Measurements from ENCODE around the gene AP3B1. TPM values are rescaled to one million over a fixed set of nuclear protein-coding genes. Genes with fewer than 3 reads are reported as not detected.

Gene AP3B1
- total and polyA plus RNA-seq, 2 donors (not counting 3 experiments of a cell fraction or from before 2014, with no cell fraction given): 31.6 to 46.7 TPM

DNA sequence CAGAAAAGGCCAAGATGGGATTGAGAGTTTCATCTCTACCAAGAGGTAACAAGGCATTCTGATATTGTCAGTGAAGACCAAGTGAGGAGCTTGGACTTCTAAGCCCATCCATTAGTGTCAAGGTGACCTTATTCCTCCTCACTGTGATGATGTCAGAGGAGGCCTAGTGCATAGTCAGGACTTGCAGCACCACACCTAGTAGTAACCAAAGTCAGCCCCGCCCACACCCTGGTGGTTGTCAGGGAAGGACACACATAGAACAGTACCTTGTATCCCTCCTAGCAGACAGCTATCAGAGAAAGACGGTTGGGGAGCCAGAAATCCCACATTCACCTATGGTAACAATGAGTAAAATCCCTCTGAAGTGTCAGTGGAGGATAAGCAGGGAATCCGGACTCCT, 111.7 kb downstream of the AP3B1 start:
- no peak for FAIRE-seq
- POLR2A ChIA-PET: no interaction called here
- no peaks in the 10 kb centered on the region for H3K27me3 ChIP-seq (ENCODE audit: control insufficient read depth in 2 of 2, insufficient read depth in 2 of 2, low read length in 2 of 2)

More for the DNA sequence above, 111.7 kb downstream of the AP3B1 start:
- H3K4me3 ChIP-seq (replicated peaks in 1 of 3; ENCODE audit: insufficient read depth in 1 of 3, low read depth in 1 of 3, low read length in 3 of 3): no peak overlapping the region
- CTCF ChIA-PET: no interaction called here
- H2AFZ ChIP-seq (ENCODE audit: low read depth, low read length): no peak overlapping the region
- TF ChIP-seq, protein P1, sequence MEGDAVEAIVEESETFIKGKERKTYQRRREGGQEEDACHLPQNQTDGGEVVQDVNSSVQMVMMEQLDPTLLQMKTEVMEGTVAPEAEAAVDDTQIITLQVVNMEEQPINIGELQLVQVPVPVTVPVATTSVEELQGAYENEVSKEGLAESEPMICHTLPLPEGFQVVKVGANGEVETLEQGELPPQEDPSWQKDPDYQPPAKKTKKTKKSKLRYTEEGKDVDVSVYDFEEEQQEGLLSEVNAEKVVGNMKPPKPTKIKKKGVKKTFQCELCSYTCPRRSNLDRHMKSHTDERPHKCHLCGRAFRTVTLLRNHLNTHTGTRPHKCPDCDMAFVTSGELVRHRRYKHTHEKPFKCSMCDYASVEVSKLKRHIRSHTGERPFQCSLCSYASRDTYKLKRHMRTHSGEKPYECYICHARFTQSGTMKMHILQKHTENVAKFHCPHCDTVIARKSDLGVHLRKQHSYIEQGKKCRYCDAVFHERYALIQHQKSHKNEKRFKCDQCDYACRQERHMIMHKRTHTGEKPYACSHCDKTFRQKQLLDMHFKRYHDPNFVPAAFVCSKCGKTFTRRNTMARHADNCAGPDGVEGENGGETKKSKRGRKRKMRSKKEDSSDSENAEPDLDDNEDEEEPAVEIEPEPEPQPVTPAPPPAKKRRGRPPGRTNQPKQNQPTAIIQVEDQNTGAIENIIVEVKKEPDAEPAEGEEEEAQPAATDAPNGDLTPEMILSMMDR (IDR thresholded peaks at IDR 0.05; ENCODE audit: extremely low read depth in 1 of 2, insufficient read depth in 1 of 2, low read depth in 1 of 2, low read length in 2 of 2): no peak
- TF ChIP-seq, protein P2, sequence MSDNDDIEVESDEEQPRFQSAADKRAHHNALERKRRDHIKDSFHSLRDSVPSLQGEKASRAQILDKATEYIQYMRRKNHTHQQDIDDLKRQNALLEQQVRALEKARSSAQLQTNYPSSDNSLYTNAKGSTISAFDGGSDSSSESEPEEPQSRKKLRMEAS (IDR thresholded peaks at IDR 0.05; ENCODE audit: insufficient read depth, insufficient read length): no peak
- TF ChIP-seq FOS (IDR thresholded peaks at IDR 0.05; ENCODE audit: borderline replicate concordance, insufficient read depth, low read length) (no peak), GATA2 (IDR thresholded peaks at IDR 0.05; ENCODE audit: insufficient read depth, insufficient read length, low read depth, low read length) (no peak), POLR2AphosphoS5 (IDR thresholded peaks at IDR 0.05; ENCODE audit: insufficient read depth, low read depth, low read length) (no peak), MYC (IDR thresholded peaks at IDR 0.05; ENCODE audit: low read depth, low read length) (no peak), JUN (IDR thresholded peaks at IDR 0.05; ENCODE audit: borderline replicate concordance, insufficient read depth, insufficient read length, low read depth) (no peak), POLR2A (IDR thresholded peaks at IDR 0.05; ENCODE audit: low read depth, low read length) (no peak), EZH2 (IDR thresholded peaks at IDR 0.05; ENCODE audit: borderline replicate concordance, low read depth, low read length, severe bottlenecking) (no peak)
- no peaks in the 10 kb centered on the region for H3K36me3 ChIP-seq (ENCODE audit: control insufficient read depth in 2 of 2, extremely low read depth in 1 of 2, insufficient read depth in 2 of 2, low read length in 2 of 2)
- no TSS peak for BruUV-seq (replicated peaks)
- H3K9me1 ChIP-seq (replicated peaks; ENCODE audit: control insufficient read depth, extremely low read depth, insufficient read depth, low read length): no peaks in the 10 kb centered on the region
- peaks cover 3% of the 10 kb centered on the region for H3K79me2 ChIP-seq (ENCODE audit: control insufficient read depth, insufficient read depth, low read length)
- peaks cover 2% of the 10 kb centered on the region for H4K20me1 ChIP-seq (replicated peaks; ENCODE audit: control insufficient read depth, extremely low read depth, insufficient read depth, low read length)
- peaks cover 2% of the 10 kb centered on the region for H3K4me1 ChIP-seq (ENCODE audit: control insufficient read depth, extremely low read depth, insufficient read depth, low read length)
- no peak overlapping the region for H3K4me2 ChIP-seq (ENCODE audit: insufficient read depth, low read length)
- H3K27ac ChIP-seq (ENCODE audit: insufficient read depth, low read depth, low read length): no peak overlapping the region
- intact Hi-C loops (cut with micrococcal nuclease): no loop called here
- dilution Hi-C loops (cut with MboI; ENCODE audit: extremely low pct_ligation_motif_present, low sequenced_read_pairs): no loop called here
- H3K9ac ChIP-seq (replicated peaks; ENCODE audit: extremely low read depth, insufficient read depth, low read length): no peak overlapping the region
- no peak for DNase-seq (ENCODE audit: low read depth, low spot score)
- H3K9me3 ChIP-seq (replicated peaks; ENCODE audit: control insufficient read depth, insufficient read depth, low read length): no peaks in the 10 kb centered on the region

Measured in endothelial cell of umbilical vein (primary cell).